ENCODE data around the gene CD164. TPM values are rescaled to one million over a fixed set of nuclear protein-coding genes. Genes with fewer than 3 reads are reported as not detected.

CD164 gene
- total RNA-seq, 1 experiment from 2014 or later, result 337 TPM

GRCh38 chr6:109356237-109356636 lies 26.0 kb downstream of the CD164 start:
- no peak for ATAC-seq
- H3K4me1 ChIP-seq (ENCODE audit: control insufficient read depth, insufficient read depth, low read length), result no peaks in the 10 kb centered on the region
- CTCF ChIA-PET, result interaction anchor here (0.6 kb wide), 1 partner anchor 35 kb away, joined by 5 read pairs; no protein-coding TSS in a partner anchor

GRCh38 chr6:109351231-109352130 lies 30.8 kb downstream of the CD164 start:
- no peak overlapping the region for H3K4me3 ChIP-seq (ENCODE audit: low read depth in 2 of 2, low read length in 2 of 2)
- H3K36me3 ChIP-seq (ENCODE audit: control insufficient read depth, insufficient read depth, low read length), result no peaks in the 10 kb centered on the region
- no peaks in the 10 kb centered on the region for H3K4me1 ChIP-seq (ENCODE audit: control insufficient read depth, insufficient read depth, low read length)
- intact Hi-C loops (cut with micrococcal nuclease; ENCODE audit: unreplicated experiment), result no loop called here
- no peak overlapping the region for H3K27ac ChIP-seq (ENCODE audit: low read length)
- ATAC-seq, result no peak
- POLR2A ChIA-PET, result no interaction called here
- CTCF ChIA-PET, result no interaction called here
- in situ Hi-C loops (cut with HindIII; ENCODE audit: low pct_unique_long_range_greater_than_20kb, low sequenced_read_pairs), result no loop called here
- no peaks in the 10 kb centered on the region for H3K27me3 ChIP-seq (ENCODE audit: control insufficient read depth, insufficient read depth, low read length)
- BruUV-seq (replicated peaks), result no TSS peak
- DNase-seq (ENCODE audit: low read depth, low spot score), result no peak
- peaks cover 3% of the 10 kb centered on the region; the same call in 1 of the 2 replicates for H3K9me3 ChIP-seq (ENCODE audit: control insufficient read depth, insufficient read depth, low read depth, low read length)
- TF ChIP-seq REST (IDR thresholded peaks at IDR 0.05; ENCODE audit: insufficient read depth in 1 of 2, low read depth in 2 of 2, low read length in 1 of 2) (no peak), CTCF (IDR thresholded peaks at IDR 0.05) (no peak), TCF7L2 (IDR thresholded peaks at IDR 0.05; ENCODE audit: low read depth, low read length) (no peak), POLR2AphosphoS5 (IDR thresholded peaks at IDR 0.05; ENCODE audit: low read depth, low read length) (no peak)

More at GRCh38 chr6:109356237-109356636, 26.0 kb downstream of the CD164 start:
- POLR2A ChIA-PET, result no interaction called here
- Histone ChIP-seq H3K27ac (ENCODE audit: low read length) (no peak overlapping the region), H3K36me3 (ENCODE audit: control insufficient read depth, insufficient read depth, low read length) (peaks cover 3% of the 10 kb centered on the region; the same call in 1 of the 2 replicates), H3K4me3 (ENCODE audit: low read depth in 2 of 2, low read length in 2 of 2) (no peak overlapping the region), H3K27me3 (ENCODE audit: control insufficient read depth, insufficient read depth, low read length) (no peaks in the 10 kb centered on the region), H3K9me3 (ENCODE audit: control insufficient read depth, insufficient read depth, low read depth, low read length) (peaks cover 16% of the 10 kb centered on the region; the same call in 1 of the 2 replicates)
- intact Hi-C loops (cut with micrococcal nuclease; ENCODE audit: unreplicated experiment), result no loop called here
- BruUV-seq (replicated peaks), result no TSS peak
- no peak for DNase-seq (ENCODE audit: low read depth, low spot score)
- in situ Hi-C loops (cut with HindIII; ENCODE audit: low pct_unique_long_range_greater_than_20kb, low sequenced_read_pairs), result no loop called here
- no peak for TF ChIP-seq TCF7L2 (IDR thresholded peaks at IDR 0.05; ENCODE audit: low read depth, low read length)
- no peak for TF ChIP-seq REST (IDR thresholded peaks at IDR 0.05; ENCODE audit: insufficient read depth in 1 of 2, low read depth in 2 of 2, low read length in 1 of 2)
- no peak for TF ChIP-seq CTCF (IDR thresholded peaks at IDR 0.05)
- no peak for TF ChIP-seq POLR2AphosphoS5 (IDR thresholded peaks at IDR 0.05; ENCODE audit: low read depth, low read length)
- TF ChIP-seq SIN3A (IDR thresholded peaks at IDR 0.05; ENCODE audit: borderline replicate concordance, insufficient read depth, low read depth, low read length), result no peak
